ENCODE data around the gene LZIC. TPM values are rescaled to one million over a fixed set of nuclear protein-coding genes. Genes with fewer than 3 reads are reported as not detected.

The LZIC gene
- total RNA-seq (10 to 100 TPM; 25.8 to 30.7 TPM), polyA plus RNA-seq (10 to 100 TPM; 14.7 to 23.4 TPM)
- long read RNA-seq, donor 1, transcript LZIC-201 (8 exons, 945 nt), result major isoform, 6 of 36 reads
- long read RNA-seq, donor 1, transcript LZIC-203 (7 exons, 1,405 nt), result minor isoform, 5 of 36 reads
- long read RNA-seq, donor 1, partial matches to known transcripts, result 3 of 36 reads
- long read RNA-seq, donor 1, other reads (novel, unspliced or antisense), result 18 of 36 reads
- long read RNA-seq, donor 2, partial matches to known transcripts, result 3 of 10 reads
- long read RNA-seq, donor 2, other reads (novel, unspliced or antisense), result 6 of 10 reads

DNA sequence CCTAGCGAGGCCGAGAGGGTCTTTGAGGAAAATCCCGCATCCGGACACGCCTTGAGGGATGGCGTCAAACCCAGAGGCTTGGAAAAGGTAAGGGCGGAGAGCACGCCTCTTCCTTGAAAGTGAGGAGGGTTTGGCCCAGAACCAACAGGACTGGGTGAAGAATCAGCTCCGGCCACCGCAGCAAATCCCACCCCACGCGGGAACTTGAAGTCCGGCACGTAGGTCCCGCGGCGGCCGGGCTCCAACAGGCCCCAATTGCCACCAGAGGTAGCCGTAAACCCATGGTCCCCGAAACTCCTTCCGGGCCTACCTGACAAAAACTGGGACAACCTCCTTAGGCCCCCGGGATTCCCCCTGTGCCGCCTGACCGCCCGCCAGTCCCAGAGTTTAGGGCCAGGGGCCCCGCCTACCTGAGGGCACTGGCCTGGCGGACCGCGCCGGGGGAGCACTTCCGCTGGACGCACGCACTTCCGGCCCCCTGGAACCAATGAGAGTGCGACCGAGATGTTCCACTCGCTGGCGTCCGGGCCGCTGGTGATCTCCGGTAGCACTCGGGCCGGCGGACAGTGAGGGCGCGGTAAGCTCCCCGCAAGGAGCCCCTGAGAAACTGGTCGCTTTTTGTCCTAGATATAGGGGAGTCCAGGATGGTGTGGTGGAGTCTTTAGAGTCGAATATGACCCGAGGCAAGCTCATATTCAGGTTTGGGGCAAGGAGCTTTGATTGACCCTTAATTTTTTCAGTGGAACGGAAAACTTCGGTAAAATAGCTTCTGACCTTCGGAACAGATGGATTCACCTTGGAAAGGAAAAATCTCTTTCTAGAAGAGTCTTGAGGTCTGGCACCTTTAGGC is at the start of gene LZIC, which contains the start of gene NMNAT1:
LZIC (minus strand) TSS at position 453 of the 850 bp plus-strand sequence. CDS start 6,772 bp downstream, outside the sequence.
NMNAT1 (plus strand) TSS at position 537 of the 850 bp plus-strand sequence. CDS start 28,599 bp downstream, outside the sequence.
- Histone ChIP-seq H3K36me3 (ENCODE audit: control insufficient read depth in 1 of 2, insufficient read depth in 2 of 2, low read length in 1 of 2) (no peaks in the 10 kb centered on the region), H3K27ac (ENCODE audit: low read depth in 1 of 2, low read length in 2 of 2) (peak within 1 kb of the TSS; percentile 32 to 71), H3K9me3 (ENCODE audit: control insufficient read depth, low read length) (no peaks in the 10 kb centered on the region), H3K27me3 (ENCODE audit: control insufficient read depth in 1 of 2, insufficient read depth in 2 of 2, low read length in 1 of 2) (no peaks in the 10 kb centered on the region), H3K4me3 (ENCODE audit: low read length in 2 of 2) (peak within 1 kb of the TSS; percentile 75 to 83), H3K4me1 (ENCODE audit: control insufficient read depth in 1 of 2, insufficient read depth in 2 of 2, low read length in 2 of 2) (no peaks in the 10 kb centered on the region)
- WGBS, 2 donors, result 0% methylated on average over 53 of the region's 53 CpGs
- intact Hi-C loops (cut with DNase I), result loop anchor here (1.0 to 10.0 kb wide), 7 partner anchors 66 to 482 kb away; partner anchors contain the start of gene UBE4B (in 1 of the 2)
- peak; percentile 99 for ATAC-seq (ENCODE audit: low FRiP score)
- peak; percentile 95 to 97 for DNase-seq

DNA sequence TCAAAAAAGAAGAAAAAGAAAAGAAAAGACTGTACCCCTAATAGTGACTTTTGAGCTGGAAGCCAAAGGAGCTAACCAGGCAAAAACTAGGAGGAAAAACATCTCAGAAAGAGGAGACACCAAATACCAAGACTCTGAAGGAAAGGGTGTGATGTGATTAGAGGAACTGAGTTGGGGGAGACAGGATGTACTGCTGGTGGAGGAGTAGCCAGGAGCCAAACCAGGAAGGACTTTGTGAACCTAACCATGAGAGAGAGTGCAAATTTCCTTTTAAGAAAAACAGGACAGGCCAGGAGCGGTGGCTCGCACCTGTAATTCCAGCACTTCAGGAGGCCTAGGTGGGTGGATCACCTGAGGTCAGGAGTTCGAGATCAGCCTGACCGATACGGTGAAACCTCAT is 49.7 kb upstream of the LZIC start:
- intact Hi-C loops (cut with DNase I), result no loop called here
- H3K27me3 ChIP-seq (ENCODE audit: control insufficient read depth in 1 of 2, insufficient read depth in 2 of 2, low read length in 1 of 2), result no peaks in the 10 kb centered on the region
- no peak overlapping the region for H3K4me3 ChIP-seq (ENCODE audit: low read length in 2 of 2)
- DNase-seq, result no peak
- WGBS, 2 donors, result 77 to 86% methylated on average over 5 of the region's 5 CpGs
- no peak for ATAC-seq (ENCODE audit: low FRiP score)
- no peaks in the 10 kb centered on the region for H3K9me3 ChIP-seq (ENCODE audit: control insufficient read depth, low read length)
- H3K27ac ChIP-seq (ENCODE audit: low read depth in 1 of 2, low read length in 2 of 2), result no peak overlapping the region
- no peaks in the 10 kb centered on the region for H3K36me3 ChIP-seq (ENCODE audit: control insufficient read depth in 1 of 2, insufficient read depth in 2 of 2, low read length in 1 of 2)
- H3K4me1 ChIP-seq (ENCODE audit: control insufficient read depth in 1 of 2, insufficient read depth in 2 of 2, low read length in 2 of 2), result no peaks in the 10 kb centered on the region

DNA sequence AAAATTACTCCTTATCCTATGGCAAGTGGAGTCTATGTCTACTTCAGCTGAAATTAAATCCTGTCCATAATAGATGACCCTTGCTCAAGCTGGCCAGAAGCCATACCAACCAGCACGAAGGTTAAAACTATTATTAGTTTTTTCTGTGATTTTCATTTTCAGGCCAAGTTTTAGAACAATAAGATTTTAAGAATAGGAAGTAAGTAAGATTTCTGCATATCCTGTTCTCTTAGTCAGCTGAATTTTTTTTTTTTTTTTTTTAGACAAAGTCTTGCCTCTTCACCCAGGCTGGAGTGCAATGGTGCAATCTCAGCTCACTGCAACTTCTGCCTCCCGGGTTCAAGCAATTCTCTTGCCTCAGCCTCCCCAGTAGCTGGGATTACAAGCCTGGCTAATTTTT is 47.8 kb upstream of the LZIC start:
- no peak overlapping the region for H3K4me3 ChIP-seq (ENCODE audit: low read length in 2 of 2)
- 44 to 49% methylated on average over 2 of the region's 2 CpGs for WGBS, 2 donors
- no peaks in the 10 kb centered on the region for H3K36me3 ChIP-seq (ENCODE audit: control insufficient read depth in 1 of 2, insufficient read depth in 2 of 2, low read length in 1 of 2)
- no peaks in the 10 kb centered on the region for H3K27me3 ChIP-seq (ENCODE audit: control insufficient read depth in 1 of 2, insufficient read depth in 2 of 2, low read length in 1 of 2)
- no peak overlapping the region for H3K27ac ChIP-seq (ENCODE audit: low read depth in 1 of 2, low read length in 2 of 2)
- intact Hi-C loops (cut with DNase I), result no loop called here
- H3K4me1 ChIP-seq (ENCODE audit: control insufficient read depth in 1 of 2, insufficient read depth in 2 of 2, low read length in 2 of 2), result no peaks in the 10 kb centered on the region
- H3K9me3 ChIP-seq (ENCODE audit: control insufficient read depth, low read length), result no peaks in the 10 kb centered on the region
- no peak for DNase-seq
- ATAC-seq (ENCODE audit: low FRiP score), result no peak

DNA sequence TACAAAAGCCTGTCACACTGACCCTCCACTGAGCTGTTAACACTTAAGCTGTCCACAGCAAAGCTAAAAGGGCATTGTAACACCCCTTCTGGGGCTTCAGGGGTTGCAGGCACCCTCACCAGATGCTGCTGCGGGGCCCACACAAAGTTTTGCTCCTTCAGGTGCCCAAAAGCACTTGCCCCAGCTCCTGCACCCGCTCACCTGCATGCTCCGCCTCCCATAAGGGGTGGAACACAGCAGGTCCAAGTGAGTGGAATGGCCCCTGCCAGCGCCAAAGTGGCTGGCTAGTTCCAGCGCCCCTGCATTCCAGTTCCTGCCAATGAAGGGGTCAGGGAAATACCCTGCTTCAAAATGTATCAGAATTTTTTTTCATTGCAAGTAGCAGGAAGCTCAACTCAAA is 46.6 kb upstream of the LZIC start:
- intact Hi-C loops (cut with DNase I), result no loop called here
- Histone ChIP-seq H3K4me3 (ENCODE audit: low read length in 2 of 2) (no peak overlapping the region), H3K27me3 (ENCODE audit: control insufficient read depth in 1 of 2, insufficient read depth in 2 of 2, low read length in 1 of 2) (no peaks in the 10 kb centered on the region), H3K27ac (ENCODE audit: low read depth in 1 of 2, low read length in 2 of 2) (no peak overlapping the region), H3K36me3 (ENCODE audit: control insufficient read depth in 1 of 2, insufficient read depth in 2 of 2, low read length in 1 of 2) (no peaks in the 10 kb centered on the region), H3K4me1 (ENCODE audit: control insufficient read depth in 1 of 2, insufficient read depth in 2 of 2, low read length in 2 of 2) (no peaks in the 10 kb centered on the region), H3K9me3 (ENCODE audit: control insufficient read depth, low read length) (no peaks in the 10 kb centered on the region)
- ATAC-seq (ENCODE audit: low FRiP score), result no peak
- DNase-seq, result no peak
- 87 to 91% methylated on average over 5 of the region's 5 CpGs for WGBS, 2 donors

DNA sequence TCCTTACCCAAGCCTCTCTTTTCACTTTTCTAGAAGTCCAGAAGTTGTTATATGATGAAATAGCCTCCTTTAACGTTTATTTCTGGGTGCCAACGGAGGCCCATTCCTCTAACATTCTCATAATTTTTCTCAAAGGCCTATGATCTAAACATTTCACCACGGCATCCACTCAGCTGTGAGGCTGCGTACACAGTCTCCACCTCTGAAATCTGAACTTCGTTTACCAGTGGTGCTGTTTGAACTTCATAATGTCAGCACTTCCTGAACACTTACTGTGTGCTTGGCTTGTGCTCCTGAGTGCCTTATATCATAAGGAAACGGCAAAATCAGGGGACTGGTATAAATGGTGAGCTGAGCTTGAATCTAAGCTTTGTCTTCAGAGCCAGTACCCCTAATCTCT is 41.8 kb upstream of the LZIC start:
- ATAC-seq (ENCODE audit: low FRiP score) (no peak), DNase-seq (no peak)
- Histone ChIP-seq H3K27me3 (ENCODE audit: control insufficient read depth in 1 of 2, insufficient read depth in 2 of 2, low read length in 1 of 2) (no peaks in the 10 kb centered on the region), H3K27ac (ENCODE audit: low read depth in 1 of 2, low read length in 2 of 2) (no peak overlapping the region), H3K4me3 (ENCODE audit: low read length in 2 of 2) (no peak overlapping the region), H3K36me3 (ENCODE audit: control insufficient read depth in 1 of 2, insufficient read depth in 2 of 2, low read length in 1 of 2) (peaks cover 0 to 2% of the 10 kb centered on the region in 2 donors), H3K9me3 (ENCODE audit: control insufficient read depth, low read length) (no peaks in the 10 kb centered on the region), H3K4me1 (ENCODE audit: control insufficient read depth in 1 of 2, insufficient read depth in 2 of 2, low read length in 2 of 2) (no peaks in the 10 kb centered on the region)
- intact Hi-C loops (cut with DNase I), result no loop called here
- WGBS, 2 donors, result 44 to 49% methylated on average over 6 of the region's 6 CpGs

DNA sequence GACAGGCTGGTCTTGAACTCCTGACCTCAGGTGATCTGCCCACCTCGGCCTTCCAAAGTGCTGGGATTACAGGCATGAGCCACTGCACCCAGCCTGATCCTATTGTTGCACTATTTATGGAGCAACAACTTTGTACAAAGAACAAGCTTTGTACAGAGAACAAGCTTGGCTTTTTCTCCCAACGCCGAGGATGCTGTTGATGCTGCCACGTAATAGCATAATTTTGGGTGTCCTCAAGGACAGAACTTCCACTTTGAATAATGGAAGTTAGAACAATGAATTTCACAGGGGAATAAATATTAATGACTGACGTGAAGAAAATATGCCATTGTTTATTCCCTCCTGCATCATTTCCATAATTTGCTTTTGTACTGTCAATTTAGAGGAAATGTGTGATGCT is 41.1 kb upstream of the LZIC start:
- H3K9me3 ChIP-seq (ENCODE audit: control insufficient read depth, low read length), result no peaks in the 10 kb centered on the region
- no peaks in the 10 kb centered on the region for H3K27me3 ChIP-seq (ENCODE audit: control insufficient read depth in 1 of 2, insufficient read depth in 2 of 2, low read length in 1 of 2)
- H3K27ac ChIP-seq (ENCODE audit: low read depth in 1 of 2, low read length in 2 of 2), result no peak overlapping the region
- H3K36me3 ChIP-seq (ENCODE audit: control insufficient read depth in 1 of 2, insufficient read depth in 2 of 2, low read length in 1 of 2), result peaks cover 0 to 2% of the 10 kb centered on the region in 2 donors
- H3K4me3 ChIP-seq (ENCODE audit: low read length in 2 of 2), result no peak overlapping the region
- no peak for ATAC-seq (ENCODE audit: low FRiP score)
- no peak for DNase-seq
- intact Hi-C loops (cut with DNase I), result no loop called here
- H3K4me1 ChIP-seq (ENCODE audit: control insufficient read depth in 1 of 2, insufficient read depth in 2 of 2, low read length in 2 of 2), result no peaks in the 10 kb centered on the region
- 85 to 89% methylated on average over 5 of the region's 5 CpGs for WGBS, 2 donors

DNA sequence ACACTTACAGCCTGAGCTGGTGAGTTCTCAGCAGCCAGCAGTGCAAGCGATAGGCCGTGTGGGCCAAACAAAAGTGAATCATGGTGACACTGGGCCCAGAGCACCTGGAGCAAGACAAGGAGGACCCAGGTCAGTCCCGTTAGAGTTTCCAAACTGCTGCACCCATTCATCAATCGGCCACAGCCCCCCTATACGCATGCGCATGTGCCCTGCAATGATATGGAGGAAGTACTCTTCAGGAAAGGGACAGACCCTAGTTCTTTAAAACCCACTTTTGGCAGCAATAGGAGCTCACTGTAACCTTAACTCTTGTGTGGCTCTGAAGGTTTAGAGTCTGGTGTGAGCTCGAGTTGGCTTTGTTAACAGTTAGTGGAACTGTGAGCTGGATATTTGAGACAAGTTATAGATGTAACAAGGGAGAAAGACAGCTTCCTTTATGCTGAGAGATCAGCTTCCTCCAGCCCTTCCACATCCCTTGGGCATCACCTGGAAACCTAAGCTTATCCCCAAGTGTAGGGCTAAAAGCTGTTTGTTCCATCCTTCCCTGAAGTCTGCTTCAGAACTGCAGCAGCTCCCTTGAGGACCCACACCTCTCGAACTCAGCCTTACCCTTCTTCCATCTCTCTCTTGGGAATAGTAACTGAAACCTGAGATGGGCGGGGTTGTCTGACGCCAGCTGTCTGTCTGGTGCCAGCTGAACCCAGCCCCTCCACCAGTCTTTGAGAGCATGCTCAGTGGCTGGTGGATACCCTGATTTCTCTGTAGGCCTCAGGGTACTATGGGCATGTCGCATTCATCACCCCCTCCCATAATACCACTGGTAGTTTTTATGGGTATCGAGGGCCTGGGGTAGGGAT is 17.7 kb upstream of the LZIC start:
- no peak for DNase-seq
- intact Hi-C loops (cut with DNase I), result no loop called here
- H3K36me3 ChIP-seq (ENCODE audit: control insufficient read depth in 1 of 2, insufficient read depth in 2 of 2, low read length in 1 of 2), result no peaks in the 10 kb centered on the region
- 79 to 82% methylated on average over 12 of the region's 12 CpGs for WGBS, 2 donors
- H3K4me1 ChIP-seq (ENCODE audit: control insufficient read depth in 1 of 2, insufficient read depth in 2 of 2, low read length in 2 of 2), result no peaks in the 10 kb centered on the region
- no peak for ATAC-seq (ENCODE audit: low FRiP score)
- H3K27ac ChIP-seq (ENCODE audit: low read depth in 1 of 2, low read length in 2 of 2), result no peak overlapping the region
- no peak overlapping the region for H3K4me3 ChIP-seq (ENCODE audit: low read length in 2 of 2)
- no peaks in the 10 kb centered on the region for H3K9me3 ChIP-seq (ENCODE audit: control insufficient read depth, low read length)
- H3K27me3 ChIP-seq (ENCODE audit: control insufficient read depth in 1 of 2, insufficient read depth in 2 of 2, low read length in 1 of 2), result no peaks in the 10 kb centered on the region

DNA sequence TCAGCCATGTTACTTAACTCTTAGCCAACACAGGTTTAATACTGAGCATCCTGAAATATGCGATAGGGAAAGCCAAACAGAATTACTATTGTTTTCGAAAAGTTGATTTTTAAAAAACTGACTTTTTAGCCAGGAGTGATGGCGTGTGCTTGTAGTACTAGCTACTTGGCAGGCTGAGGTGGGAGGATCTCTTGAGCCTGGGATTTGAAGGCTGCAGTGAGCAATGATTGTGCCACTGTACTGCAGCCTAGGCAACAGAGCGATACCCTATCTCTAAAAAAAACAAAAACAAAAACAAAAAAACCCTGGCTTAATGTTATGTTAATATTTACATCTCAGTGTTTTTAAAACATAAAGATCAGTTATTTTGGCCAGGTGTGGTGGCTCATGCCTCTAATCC is 16.8 kb upstream of the LZIC start:
- DNase-seq, result peak in 1 of 2 donors; percentile 13
- Histone ChIP-seq H3K4me3 (ENCODE audit: low read length in 2 of 2) (no peak overlapping the region), H3K4me1 (ENCODE audit: control insufficient read depth in 1 of 2, insufficient read depth in 2 of 2, low read length in 2 of 2) (no peaks in the 10 kb centered on the region), H3K27ac (ENCODE audit: low read depth in 1 of 2, low read length in 2 of 2) (no peak overlapping the region), H3K9me3 (ENCODE audit: control insufficient read depth, low read length) (no peaks in the 10 kb centered on the region), H3K36me3 (ENCODE audit: control insufficient read depth in 1 of 2, insufficient read depth in 2 of 2, low read length in 1 of 2) (no peaks in the 10 kb centered on the region), H3K27me3 (ENCODE audit: control insufficient read depth in 1 of 2, insufficient read depth in 2 of 2, low read length in 1 of 2) (no peaks in the 10 kb centered on the region)
- ATAC-seq (ENCODE audit: low FRiP score), result no peak
- intact Hi-C loops (cut with DNase I), result no loop called here
- WGBS, 2 donors, result 13 to 16% methylated on average over 4 of the region's 4 CpGs

Data from aorta (tissue), 5 donors.